ENCODE data around the gene S1PR5. TPM values are rescaled to one million over a fixed set of nuclear protein-coding genes. Genes with fewer than 3 reads are reported as not detected.

The S1PR5 gene
- total and polyA plus RNA-seq, 12 donors = 0.12 to 1.1 (median 0.23) TPM; not detected in 3

DNA sequence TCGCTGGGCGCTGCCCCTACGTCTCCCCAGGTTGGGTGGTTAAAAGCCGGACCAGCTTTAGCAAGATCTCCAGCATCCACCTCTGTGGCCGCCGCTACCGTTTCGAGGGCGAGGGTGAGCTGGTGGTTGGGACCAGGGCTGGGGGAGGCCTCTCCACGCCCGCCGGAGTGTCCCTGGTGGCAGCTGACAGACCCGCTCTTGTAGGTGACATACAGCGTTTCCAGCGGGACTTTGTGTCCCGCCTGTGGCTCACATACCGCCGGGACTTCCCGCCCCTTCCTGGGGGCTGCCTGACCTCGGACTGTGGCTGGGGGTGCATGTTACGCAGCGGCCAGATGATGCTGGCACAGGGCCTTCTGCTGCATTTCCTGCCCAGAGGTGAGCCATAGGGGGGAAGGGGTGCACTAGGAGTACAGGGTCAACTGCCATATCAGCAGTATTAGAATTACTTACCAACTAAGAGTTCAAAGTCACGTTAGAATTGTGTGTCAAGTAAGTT is 27.6 kb upstream of the S1PR5 start:
- TF ChIP-seq, protein P1, sequence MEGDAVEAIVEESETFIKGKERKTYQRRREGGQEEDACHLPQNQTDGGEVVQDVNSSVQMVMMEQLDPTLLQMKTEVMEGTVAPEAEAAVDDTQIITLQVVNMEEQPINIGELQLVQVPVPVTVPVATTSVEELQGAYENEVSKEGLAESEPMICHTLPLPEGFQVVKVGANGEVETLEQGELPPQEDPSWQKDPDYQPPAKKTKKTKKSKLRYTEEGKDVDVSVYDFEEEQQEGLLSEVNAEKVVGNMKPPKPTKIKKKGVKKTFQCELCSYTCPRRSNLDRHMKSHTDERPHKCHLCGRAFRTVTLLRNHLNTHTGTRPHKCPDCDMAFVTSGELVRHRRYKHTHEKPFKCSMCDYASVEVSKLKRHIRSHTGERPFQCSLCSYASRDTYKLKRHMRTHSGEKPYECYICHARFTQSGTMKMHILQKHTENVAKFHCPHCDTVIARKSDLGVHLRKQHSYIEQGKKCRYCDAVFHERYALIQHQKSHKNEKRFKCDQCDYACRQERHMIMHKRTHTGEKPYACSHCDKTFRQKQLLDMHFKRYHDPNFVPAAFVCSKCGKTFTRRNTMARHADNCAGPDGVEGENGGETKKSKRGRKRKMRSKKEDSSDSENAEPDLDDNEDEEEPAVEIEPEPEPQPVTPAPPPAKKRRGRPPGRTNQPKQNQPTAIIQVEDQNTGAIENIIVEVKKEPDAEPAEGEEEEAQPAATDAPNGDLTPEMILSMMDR (IDR thresholded peaks at IDR 0.05) = no peak
- WGBS, 2 donors = 56 to 60% methylated on average over 23 of the region's 23 CpGs

DNA sequence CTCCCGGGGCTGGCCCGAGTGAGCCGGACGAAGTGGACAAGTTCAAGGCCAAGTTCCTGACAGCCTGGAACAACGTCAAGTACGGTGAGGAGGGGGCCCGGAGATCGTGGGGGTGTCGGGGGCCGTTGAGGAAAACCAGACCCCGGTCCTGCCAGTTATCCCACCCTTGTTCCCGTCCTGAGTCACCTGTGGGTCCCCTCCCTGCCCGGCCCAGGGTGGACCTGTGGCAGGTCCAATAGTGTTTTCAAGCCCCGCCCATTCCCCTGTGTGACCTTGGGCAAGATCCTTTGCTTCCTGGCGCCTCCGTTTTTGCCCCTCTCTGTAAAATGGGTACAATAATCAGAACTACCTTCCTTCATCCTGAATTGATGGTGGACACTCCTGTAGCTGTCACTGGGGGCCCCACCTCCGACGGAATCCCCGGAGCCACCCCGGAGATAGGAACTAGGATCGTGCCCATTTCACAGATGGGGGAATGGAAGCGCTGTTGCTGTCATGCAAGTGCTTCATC is 27.1 kb upstream of the S1PR5 start:
- Histone ChIP-seq H3K27ac (peak overlapping the region; percentile 79 to 99 (median 94)), H3K4me1 (peaks cover 6 to 30% (median 17%) of the 10 kb centered on the region in 9 donors), H3K36me3 (peaks cover 0 to 39% (median 21%) of the 10 kb centered on the region in 9 donors), H3K27me3 (peaks cover 0 to under 1% (median 0%) of the 10 kb centered on the region in 7 donors), H3K4me3 (peak overlapping the region; percentile 75 to 99 (median 94)), H3K9me3 (no peaks in the 10 kb centered on the region)
- WGBS, 2 donors = 23 to 26% methylated on average over 22 of the region's 22 CpGs
- TF ChIP-seq, protein P1 (IDR thresholded peaks at IDR 0.05) = no peak
- intact Hi-C loops (cut with DNase I) = loop anchor here in 2 of 10 donors (5.0 kb wide), 2 partner anchors 37 to 42 kb away; partner anchors contain the start of gene KEAP1 (in 1 of the 2)
- DNase-seq (peak in 1 of 2 donors; percentile 28), ATAC-seq (peak; percentile 9 to 41 (median 36))

More for the DNA sequence above, 27.6 kb upstream of the S1PR5 start:
- Histone ChIP-seq H3K4me3 (peak overlapping the region; percentile 75 to 99 (median 94)), H3K27ac (peak overlapping the region in 9 of 10 donors; percentile 87 to 99 (median 95)), H3K36me3 (peaks cover 0 to 44% (median 26%) of the 10 kb centered on the region in 9 donors), H3K4me1 (peaks cover 6 to 29% (median 17%) of the 10 kb centered on the region in 9 donors), H3K27me3 (no peaks in the 10 kb centered on the region), H3K9me3 (no peaks in the 10 kb centered on the region)
- ATAC-seq (peak in 1 of 8 donors; percentile 4), DNase-seq (no peak)
- intact Hi-C loops (cut with DNase I) = loop anchor here in 2 of 10 donors (5.0 kb wide), 2 partner anchors 38 to 43 kb away; partner anchors contain the start of gene KEAP1 (in 1 of the 2)

DNA sequence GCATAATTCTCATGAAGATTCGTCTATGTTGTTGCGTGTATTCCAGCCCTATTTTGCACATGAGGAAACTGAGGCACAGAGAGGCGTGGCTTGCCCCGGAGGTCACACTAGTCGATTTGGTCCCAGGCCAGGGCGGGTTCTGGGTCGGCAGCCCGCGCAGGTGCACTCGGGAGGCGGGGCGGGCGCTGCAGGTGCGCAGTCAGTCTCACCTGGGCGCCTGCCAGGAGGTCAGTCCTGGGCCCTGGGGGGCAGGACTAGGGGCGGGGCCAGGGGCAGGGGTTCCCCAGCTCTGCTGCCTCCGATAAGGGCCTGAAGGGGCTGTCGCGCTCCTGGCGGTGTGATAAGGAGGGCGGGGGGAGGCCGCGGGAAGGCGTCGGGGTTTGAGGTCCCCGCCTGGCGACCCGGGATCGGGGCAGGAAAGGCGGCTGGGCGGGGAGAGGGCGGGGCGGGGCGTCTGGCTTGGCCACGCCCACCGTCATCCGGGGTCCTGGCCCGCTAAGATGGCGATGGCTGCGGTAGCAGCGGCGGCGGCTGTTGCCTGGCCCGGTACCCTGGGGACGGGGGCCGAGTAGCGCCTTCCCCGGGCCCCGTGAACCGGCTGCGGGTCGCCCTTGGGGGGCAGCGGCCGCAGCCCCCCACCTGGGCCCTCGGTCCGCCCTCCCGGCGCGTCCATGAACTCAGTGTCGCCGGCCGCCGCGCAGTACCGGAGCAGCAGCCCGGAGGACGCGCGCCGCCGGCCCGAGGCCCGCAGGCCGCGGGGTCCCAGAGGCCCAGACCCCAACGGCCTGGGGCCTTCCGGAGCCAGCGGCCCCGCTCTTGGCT is 26.4 kb upstream of the S1PR5 start, which contains the start of gene ATG4D:
Gene ATG4D (plus strand): TSS at position 485 of the 822 bp plus-strand sequence. CDS start 187 bp downstream, at position 672.
- intact Hi-C loops (cut with DNase I) = loop anchor here in 2 of 10 donors (5.0 kb wide), 2 partner anchors 36 to 41 kb away; partner anchors contain the start of gene KEAP1 (in 1 of the 2)
- 1% methylated on average over 48 to 79 of the region's 79 CpGs for WGBS, 2 donors

More for the DNA sequence above, 26.4 kb upstream of the S1PR5 start, which contains the start of gene ATG4D:
- Histone ChIP-seq H3K9me3 (no peaks in the 10 kb centered on the region), H3K27ac (peak within 1 kb of the TSS; percentile 79 to 99 (median 94)), H3K27me3 (peaks cover 0 to 3% (median 0%) of the 10 kb centered on the region in 7 donors), H3K4me3 (peak within 1 kb of the TSS; percentile 75 to 99 (median 94)), H3K36me3 (peaks cover 0 to 33% (median 14%) of the 10 kb centered on the region in 9 donors), H3K4me1 (peaks cover 6 to 33% (median 17%) of the 10 kb centered on the region in 9 donors)
- DNase-seq (peak; percentile 73 to 83), ATAC-seq (peak; percentile 89 to 96 (median 92))
- TF ChIP-seq, protein P1 (IDR thresholded peaks at IDR 0.05) = peak in 1 of 9 donors; percentile 16

Data from heart right ventricle (tissue), 16 donors.